Thyroid gland (tissue), 4 donors: Measurements from ENCODE around the gene CLIC1.

ENCODE experiments used
- POLR2A ChIP-seq, 2 donors: fragments of 450-650 bp; IDR thresholded peaks; one replicate each; pipeline ENCODE4 v1.6.1; 2017; ENCODE audit warnings: antibody characterized with exemption in 2 of 2, mild to moderate bottlenecking in 2 of 2, moderate library complexity in 1 of 2
- TF ChIP-seq, protein P1 (sequence below), 6 experiments: fragments of 200-600 bp in 3 of 6; fragments of 450-650 bp in 3 of 6; sonication (generic) in 3 of 6; IDR thresholded peaks; one replicate each; pipeline ENCODE4 v1.5.1; 2016 to 2019; ENCODE audit warnings: antibody characterized with exemption in 6 of 6, mild to moderate bottlenecking in 2 of 6, inconsistent platforms in 1 of 6, moderate library complexity in 1 of 6

DNA sequence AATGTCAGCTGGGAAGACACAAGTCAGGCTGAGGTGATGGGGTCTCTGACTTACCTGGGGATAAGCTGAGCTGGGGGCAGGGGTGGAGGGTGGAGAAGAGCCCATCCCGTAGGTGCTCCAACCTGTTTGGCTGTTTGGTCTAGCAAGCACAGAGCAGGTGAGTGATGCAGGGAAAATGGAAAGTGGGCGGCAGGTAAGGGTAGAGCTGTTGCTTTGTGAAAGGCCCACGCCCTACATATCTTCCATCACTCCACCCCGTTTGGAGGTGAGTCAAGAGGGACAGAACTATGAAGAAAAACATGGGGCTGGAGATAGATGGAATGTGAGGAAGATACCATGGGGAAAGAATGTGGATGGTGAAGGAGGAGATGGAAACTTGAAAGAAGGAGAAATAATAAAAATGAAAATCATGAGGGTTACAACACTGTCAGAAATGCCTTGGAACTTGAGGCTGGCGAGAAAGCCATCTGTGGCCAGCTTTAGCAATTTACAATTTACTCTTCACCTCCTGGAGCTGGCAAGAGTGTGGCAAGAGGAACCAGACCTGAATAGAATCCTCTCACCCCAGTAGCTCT lies 16.0 kb downstream of the CLIC1 start:
- TF ChIP-seq, protein P1, sequence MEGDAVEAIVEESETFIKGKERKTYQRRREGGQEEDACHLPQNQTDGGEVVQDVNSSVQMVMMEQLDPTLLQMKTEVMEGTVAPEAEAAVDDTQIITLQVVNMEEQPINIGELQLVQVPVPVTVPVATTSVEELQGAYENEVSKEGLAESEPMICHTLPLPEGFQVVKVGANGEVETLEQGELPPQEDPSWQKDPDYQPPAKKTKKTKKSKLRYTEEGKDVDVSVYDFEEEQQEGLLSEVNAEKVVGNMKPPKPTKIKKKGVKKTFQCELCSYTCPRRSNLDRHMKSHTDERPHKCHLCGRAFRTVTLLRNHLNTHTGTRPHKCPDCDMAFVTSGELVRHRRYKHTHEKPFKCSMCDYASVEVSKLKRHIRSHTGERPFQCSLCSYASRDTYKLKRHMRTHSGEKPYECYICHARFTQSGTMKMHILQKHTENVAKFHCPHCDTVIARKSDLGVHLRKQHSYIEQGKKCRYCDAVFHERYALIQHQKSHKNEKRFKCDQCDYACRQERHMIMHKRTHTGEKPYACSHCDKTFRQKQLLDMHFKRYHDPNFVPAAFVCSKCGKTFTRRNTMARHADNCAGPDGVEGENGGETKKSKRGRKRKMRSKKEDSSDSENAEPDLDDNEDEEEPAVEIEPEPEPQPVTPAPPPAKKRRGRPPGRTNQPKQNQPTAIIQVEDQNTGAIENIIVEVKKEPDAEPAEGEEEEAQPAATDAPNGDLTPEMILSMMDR (IDR thresholded peaks at IDR 0.05) = no peak
- no peak for TF ChIP-seq POLR2A (IDR thresholded peaks at IDR 0.05)
